ENCODE data around the gene NFIX.

- TF ChIP-seq EZH2 (IDR thresholded peaks at IDR 0.05; ENCODE audit: borderline replicate concordance, low read length) (no peak), CTCF (conservative IDR thresholded peaks at IDR 0.05 in 1 of 2, IDR thresholded peaks at IDR 0.05 in 1 of 2; ENCODE audit: extremely low read depth in 1 of 2, insufficient read depth in 1 of 2, low read depth in 1 of 2, low read length in 2 of 2) (peak; percentile 51 to 68)
Measured at GRCh38 chr19:13104360-13104847, 109.1 kb downstream of the NFIX start.
